Measurements from ENCODE around the gene HS6ST1. TPM values are rescaled to one million over a fixed set of nuclear protein-coding genes. Genes with fewer than 3 reads are reported as not detected.

HS6ST1 gene
- total and polyA plus RNA-seq, 9 donors: 12.9 to 62.5 (median 45.3) TPM

DNA sequence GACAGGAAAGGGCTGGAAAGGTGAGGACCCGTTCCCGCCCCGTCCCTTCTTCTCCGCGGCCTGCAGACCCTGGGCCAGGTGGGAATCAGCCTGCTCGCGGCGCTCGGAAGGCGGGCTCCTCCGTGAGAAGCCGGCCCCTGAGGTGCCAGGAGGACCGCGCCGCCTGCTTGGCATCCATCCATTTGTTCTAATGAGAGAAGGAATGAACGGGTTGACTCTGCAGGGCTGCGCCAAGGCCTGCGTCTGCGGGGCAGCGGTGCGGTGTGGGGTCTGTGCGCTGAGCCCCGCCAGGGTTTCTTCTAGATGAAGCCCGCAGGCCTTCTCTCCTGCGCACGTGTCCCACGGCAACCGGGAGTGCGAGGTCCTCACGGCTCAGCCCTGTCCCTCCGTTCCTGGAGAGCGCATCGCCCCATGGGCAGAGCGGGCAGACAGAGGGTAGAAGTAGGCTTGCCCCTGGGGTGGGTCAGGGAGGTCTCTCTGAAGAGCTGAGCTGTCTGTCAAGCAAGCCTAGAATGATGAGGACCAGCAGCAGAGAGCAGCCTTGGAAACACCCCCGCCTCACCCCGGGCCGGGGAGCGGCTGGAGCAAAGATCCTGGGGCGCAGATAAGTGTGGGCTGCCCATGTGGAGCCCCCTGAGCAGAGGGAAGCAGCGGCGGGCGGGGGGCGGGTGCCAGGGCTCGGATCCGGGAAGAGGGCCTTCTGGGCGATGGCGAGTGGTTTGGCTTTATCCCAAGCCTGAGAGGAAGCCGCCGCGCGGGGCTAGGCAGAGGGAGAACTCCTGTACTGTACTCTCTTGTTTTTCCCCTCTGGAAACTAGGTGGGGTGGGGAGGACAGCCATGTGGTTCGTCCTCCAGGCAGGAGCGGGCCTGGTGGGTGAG, 27.9 kb upstream of the HS6ST1 start:
- intact Hi-C loops (cut with DNase I): no loop called here
- WGBS, 3 donors: 96 to 97% (median 96%) methylated on average over 47 to 53 of the region's 53 CpGs
- DNase-seq: peak in 1 of 5 donors; percentile 26
- no peak for TF ChIP-seq POLR2A (IDR thresholded peaks at IDR 0.05)
- TF ChIP-seq, protein P1, sequence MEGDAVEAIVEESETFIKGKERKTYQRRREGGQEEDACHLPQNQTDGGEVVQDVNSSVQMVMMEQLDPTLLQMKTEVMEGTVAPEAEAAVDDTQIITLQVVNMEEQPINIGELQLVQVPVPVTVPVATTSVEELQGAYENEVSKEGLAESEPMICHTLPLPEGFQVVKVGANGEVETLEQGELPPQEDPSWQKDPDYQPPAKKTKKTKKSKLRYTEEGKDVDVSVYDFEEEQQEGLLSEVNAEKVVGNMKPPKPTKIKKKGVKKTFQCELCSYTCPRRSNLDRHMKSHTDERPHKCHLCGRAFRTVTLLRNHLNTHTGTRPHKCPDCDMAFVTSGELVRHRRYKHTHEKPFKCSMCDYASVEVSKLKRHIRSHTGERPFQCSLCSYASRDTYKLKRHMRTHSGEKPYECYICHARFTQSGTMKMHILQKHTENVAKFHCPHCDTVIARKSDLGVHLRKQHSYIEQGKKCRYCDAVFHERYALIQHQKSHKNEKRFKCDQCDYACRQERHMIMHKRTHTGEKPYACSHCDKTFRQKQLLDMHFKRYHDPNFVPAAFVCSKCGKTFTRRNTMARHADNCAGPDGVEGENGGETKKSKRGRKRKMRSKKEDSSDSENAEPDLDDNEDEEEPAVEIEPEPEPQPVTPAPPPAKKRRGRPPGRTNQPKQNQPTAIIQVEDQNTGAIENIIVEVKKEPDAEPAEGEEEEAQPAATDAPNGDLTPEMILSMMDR (IDR thresholded peaks at IDR 0.05): no peak
- no peak for TF ChIP-seq EP300 (IDR thresholded peaks at IDR 0.05)
- Histone ChIP-seq H3K36me3 (no peaks in the 10 kb centered on the region), H3K4me1 (ENCODE audit: insufficient read depth) (peaks cover 13% of the 10 kb centered on the region), H3K27me3 (no peaks in the 10 kb centered on the region), H3K27ac (no peak overlapping the region), H3K4me3 (no peak overlapping the region), H3K9me3 (no peaks in the 10 kb centered on the region)

DNA sequence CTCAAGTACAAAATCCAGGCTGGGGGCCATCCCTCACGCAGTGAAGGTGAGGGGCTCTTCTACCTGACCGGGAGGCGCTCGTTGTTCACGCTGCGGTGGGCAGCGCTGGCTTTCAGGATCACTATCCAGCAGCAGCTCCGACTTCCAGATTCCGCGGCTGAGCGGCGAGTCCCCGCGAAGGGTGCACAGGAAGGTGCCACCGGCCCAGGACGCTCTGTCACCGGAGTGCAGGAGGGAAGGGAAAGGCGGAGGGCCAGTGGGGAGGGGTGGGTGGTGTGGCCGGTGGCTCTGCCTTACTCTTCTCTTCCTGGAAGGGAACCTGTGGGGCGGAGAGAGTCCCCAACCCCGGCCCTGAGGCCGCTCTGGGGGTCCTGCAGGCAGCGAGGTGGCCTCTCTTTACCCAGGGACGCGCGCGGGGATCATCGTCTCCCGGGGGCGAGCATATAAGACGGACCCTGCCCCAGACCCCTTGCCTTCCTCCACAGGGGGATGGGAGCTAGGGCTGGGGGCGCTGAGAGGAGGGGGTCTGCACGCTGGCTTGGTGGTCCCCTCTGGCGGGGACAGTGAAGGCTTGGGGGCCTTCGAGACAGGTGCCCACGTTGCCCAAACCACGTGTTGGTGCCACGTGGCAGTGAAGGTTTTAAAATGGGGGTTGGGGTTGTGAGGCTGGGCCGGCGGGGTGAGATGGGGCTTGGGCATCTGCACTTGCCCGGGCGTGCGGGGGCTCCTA, 26.9 kb upstream of the HS6ST1 start:
- H3K27ac ChIP-seq: no peak overlapping the region
- peaks cover 13% of the 10 kb centered on the region for H3K4me1 ChIP-seq (ENCODE audit: insufficient read depth)
- no peaks in the 10 kb centered on the region for H3K9me3 ChIP-seq
- TF ChIP-seq POLR2A (IDR thresholded peaks at IDR 0.05): no peak
- TF ChIP-seq, protein P1 (IDR thresholded peaks at IDR 0.05): no peak
- no peak for TF ChIP-seq EP300 (IDR thresholded peaks at IDR 0.05)
- no peak for DNase-seq
- 97% methylated on average over 37 to 43 of the region's 43 CpGs for WGBS, 3 donors
- no peak overlapping the region for H3K4me3 ChIP-seq
- intact Hi-C loops (cut with DNase I): no loop called here
- no peaks in the 10 kb centered on the region for H3K27me3 ChIP-seq
- H3K36me3 ChIP-seq: no peaks in the 10 kb centered on the region

DNA sequence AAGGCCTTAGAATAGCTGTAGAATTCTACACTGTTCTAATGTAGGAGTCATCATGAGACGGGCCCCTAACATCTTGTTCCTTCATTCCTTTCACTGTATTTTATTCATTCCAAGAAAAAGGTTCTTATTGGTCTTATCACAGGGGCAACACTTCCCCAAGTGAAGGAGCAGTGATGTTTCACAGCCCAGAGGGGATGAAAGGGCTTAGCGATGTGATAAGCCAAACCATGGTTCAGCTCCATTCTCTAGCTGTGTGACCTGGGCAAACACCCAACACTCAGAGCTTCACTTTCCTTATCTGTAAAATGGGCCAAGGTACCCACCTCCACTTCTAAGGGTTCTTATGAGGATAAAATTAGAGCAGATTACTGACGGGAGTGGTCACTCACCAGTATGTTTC, 25.4 kb upstream of the HS6ST1 start:
- H3K4me3 ChIP-seq: no peak overlapping the region
- DNase-seq: no peak
- WGBS, 3 donors: 92 to 100% (median 98%) methylated on average over 3 of the region's 3 CpGs
- H3K36me3 ChIP-seq: no peaks in the 10 kb centered on the region
- no peak overlapping the region for H3K27ac ChIP-seq
- no peaks in the 10 kb centered on the region for H3K9me3 ChIP-seq
- peaks cover 11% of the 10 kb centered on the region for H3K4me1 ChIP-seq (ENCODE audit: insufficient read depth)
- intact Hi-C loops (cut with DNase I): no loop called here
- H3K27me3 ChIP-seq: no peaks in the 10 kb centered on the region
- TF ChIP-seq, protein P1 (IDR thresholded peaks at IDR 0.05): no peak
- TF ChIP-seq POLR2A (IDR thresholded peaks at IDR 0.05) (no peak), EP300 (IDR thresholded peaks at IDR 0.05) (no peak)

DNA sequence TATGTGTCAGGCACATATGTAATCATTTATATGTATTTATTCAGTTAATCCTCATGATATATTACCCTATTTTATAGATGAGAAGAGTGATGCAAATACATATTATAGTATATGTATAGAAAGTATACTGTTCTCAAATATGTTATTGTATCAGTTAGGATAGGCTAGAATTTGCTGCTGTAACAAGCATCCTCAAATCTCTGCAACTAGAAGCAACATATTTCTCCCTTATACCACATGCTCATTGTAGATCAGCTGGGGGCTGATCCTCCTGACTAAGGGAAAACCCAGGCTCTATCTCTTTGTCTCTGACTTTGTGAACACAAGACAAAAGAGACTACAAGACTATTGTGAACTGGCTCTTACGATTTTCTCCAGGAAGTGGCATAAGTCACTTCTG, 24.8 kb upstream of the HS6ST1 start:
- TF ChIP-seq, protein P1 (IDR thresholded peaks at IDR 0.05): no peak
- TF ChIP-seq POLR2A (IDR thresholded peaks at IDR 0.05): no peak
- TF ChIP-seq EP300 (IDR thresholded peaks at IDR 0.05): no peak
- intact Hi-C loops (cut with DNase I): no loop called here
- H3K36me3 ChIP-seq: no peaks in the 10 kb centered on the region
- WGBS, 3 donors: 88 to 100% (median 98%) methylated on average over 1 of the region's 1 CpG
- peaks cover 7% of the 10 kb centered on the region for H3K4me1 ChIP-seq (ENCODE audit: insufficient read depth)
- no peaks in the 10 kb centered on the region for H3K9me3 ChIP-seq
- H3K27me3 ChIP-seq: no peaks in the 10 kb centered on the region
- DNase-seq: no peak
- H3K27ac ChIP-seq: no peak overlapping the region
- H3K4me3 ChIP-seq: no peak overlapping the region
